GM10248 (cell line): Measurements from ENCODE around the gene METTL6.

Source experiments
- CTCF ChIA-PET: fragments of 300-600 bp; sonication (Branson Sonifier 250); formaldehyde crosslinking; extraction: SDS; loops from one replicate; lab custom pipeline; 2021; ENCODE audit warnings: antibody characterized with exemption; lab: Yijun Ruan, JAX
- POLR2A ChIA-PET: fragments of 350-650 bp; sonication (Branson Sonifier 250); formaldehyde crosslinking; extraction: SDS; loops from one replicate; lab custom pipeline; 2020; ENCODE audit warnings: antibody characterized with exemption; lab: Yijun Ruan, JAX
- DNase-seq: peaks from one replicate; pipeline ENCODE4 v3.0.0; 2012; ENCODE audit errors: extremely low spot score
- CTCF ChIP-seq: IDR thresholded peaks from 2 replicates; pipeline ENCODE4 v1.5.1; 2012; ENCODE audit warnings: mild to moderate bottlenecking, low read depth; ENCODE audit errors: extremely low read depth, missing control alignments, control extremely low read depth

METTL6 gene

DNA sequence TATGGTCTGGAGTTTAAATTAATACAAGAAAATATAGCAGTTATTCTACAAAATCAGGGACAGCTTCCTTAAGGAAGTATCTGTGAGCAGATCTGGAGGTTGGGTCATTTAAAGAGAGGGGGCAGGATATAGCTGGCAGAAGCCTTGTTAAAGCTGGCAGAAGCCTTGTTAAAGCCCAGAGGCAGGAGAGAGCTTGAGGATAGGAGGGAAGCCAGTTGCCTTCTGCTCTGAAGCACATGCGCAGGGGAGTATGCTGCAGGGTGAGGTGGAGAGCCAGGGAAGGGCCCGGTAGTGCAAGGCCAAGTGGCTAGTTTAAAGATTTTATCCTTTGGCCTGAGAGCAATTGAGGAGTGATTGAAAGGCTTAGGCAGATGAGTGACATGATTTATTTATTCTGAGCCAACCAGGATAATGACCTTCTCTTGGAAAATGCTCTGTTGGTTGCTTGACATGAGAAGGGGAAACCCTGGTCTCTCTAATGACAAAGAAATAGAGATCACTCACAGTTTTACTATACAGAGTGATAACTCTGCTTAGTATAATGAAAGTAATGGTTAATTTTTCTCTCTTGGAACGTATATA is 4.0 kb upstream of the METTL6 start:
- ChIA-PET CTCF (interaction anchor here (0.8 to 2.9 kb wide), 8 partner anchors 8 to 228 kb away, joined by 3 to 10 read pairs (median 3); no protein-coding TSS in a partner anchor), POLR2A (no interaction called here)
- no peak for TF ChIP-seq CTCF
- DNase-seq: no peak

DNA sequence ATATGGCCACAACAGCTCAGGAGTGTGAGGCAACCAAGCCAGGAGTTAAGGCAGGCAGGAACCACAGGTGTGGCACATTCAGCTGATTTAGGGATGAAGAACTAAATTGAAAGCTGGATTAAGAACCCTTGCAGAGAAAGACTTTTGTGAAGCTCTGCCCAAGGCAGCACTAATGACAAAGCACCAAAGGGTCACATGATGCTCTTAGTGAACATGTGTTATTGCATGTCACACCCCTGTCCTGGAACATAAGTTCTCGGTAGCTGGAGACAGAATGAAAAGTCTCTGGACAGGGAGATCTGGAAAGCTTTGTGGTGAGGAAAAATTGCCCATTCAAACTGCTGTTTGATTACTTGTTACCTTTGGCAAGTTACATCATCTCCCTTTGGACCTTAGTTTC is 3.3 kb upstream of the METTL6 start:
- POLR2A ChIA-PET: interaction anchor here (0.7 kb wide), 1 partner anchor 13 kb away, joined by 3 read pairs; no protein-coding TSS in a partner anchor
- no peak for DNase-seq
- CTCF ChIA-PET: interaction anchor here (0.8 to 2.9 kb wide), 9 partner anchors 9 to 228 kb away, joined by 3 to 10 read pairs (median 3); no protein-coding TSS in a partner anchor
- no peak for TF ChIP-seq CTCF

- no peak for DNase-seq
- ChIA-PET POLR2A (no interaction called here), CTCF (interaction anchor here (1.0 to 2.9 kb wide), 5 partner anchors 15 to 226 kb away, joined by 3 to 10 read pairs (median 4); no protein-coding TSS in a partner anchor)
- no peak for TF ChIP-seq CTCF
Measured at GRCh38 chr3:15429080-15429479, 1.7 kb upstream of the METTL6 start.

GRCh38 chr3:15428539-15428938 is 1.2 kb upstream of the METTL6 start:
- TF ChIP-seq CTCF: no peak
- no peak for DNase-seq
- CTCF ChIA-PET: interaction anchor here (1.0 to 2.9 kb wide), 5 partner anchors 15 to 226 kb away, joined by 3 to 10 read pairs (median 4); no protein-coding TSS in a partner anchor
- POLR2A ChIA-PET: no interaction called here

GRCh38 chr3:15427981-15428380 is 637 bp upstream of the METTL6 start:
- ChIA-PET CTCF (interaction anchor here (1.0 kb wide), 1 partner anchor 23 kb away, joined by 3 read pairs; no protein-coding TSS in a partner anchor), POLR2A (no interaction called here)
- no peak for DNase-seq
- no peak for TF ChIP-seq CTCF

DNA sequence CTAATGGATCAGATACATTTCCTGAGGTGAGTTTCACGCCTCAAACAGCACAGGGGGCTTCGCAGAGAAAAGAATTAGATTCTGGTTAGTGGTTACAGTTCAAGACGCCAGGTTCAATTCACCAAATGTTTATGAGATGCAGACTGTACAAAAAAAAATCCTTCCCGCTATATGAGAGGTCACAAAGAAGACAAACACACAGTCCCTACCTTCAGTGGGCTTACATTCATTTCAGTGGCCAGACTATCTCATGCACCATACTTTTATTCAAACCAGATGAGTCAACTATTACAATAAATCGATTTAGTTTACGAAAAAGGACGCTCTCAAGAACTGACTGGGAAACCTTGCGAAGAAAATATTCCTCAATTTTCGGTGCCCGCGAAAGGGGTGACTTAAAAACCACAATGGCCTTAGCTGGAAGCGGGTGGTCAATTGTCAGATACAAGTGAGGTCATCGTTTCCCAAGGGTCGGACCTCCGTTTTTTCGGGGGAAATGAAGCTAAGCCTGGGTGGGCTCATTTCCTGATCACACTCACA is 695 bp downstream of the METTL6 start:
- POLR2A ChIA-PET: no interaction called here
- TF ChIP-seq CTCF: no peak
- no peak for DNase-seq

More for the DNA sequence above, 695 bp downstream of the METTL6 start:
- CTCF ChIA-PET: interaction anchor here (0.9 to 2.6 kb wide), 6 partner anchors 9 to 224 kb away, joined by 3 to 8 read pairs (median 4); no protein-coding TSS in a partner anchor
